ENCODE data around the gene RCOR1.

GRCh38 chr14:102778338-102779083 lies 186.1 kb downstream of the RCOR1 start:
- TF ChIP-seq CTCF (IDR thresholded peaks at IDR 0.05): no peak
- no peak for TF ChIP-seq ZFX (IDR thresholded peaks at IDR 0.05; ENCODE audit: borderline replicate concordance)
